Keratinocyte (primary cell): ENCODE measurements around the gene HPD. TPM values are rescaled to one million over a fixed set of nuclear protein-coding genes. Genes with fewer than 3 reads are reported as not detected.

Source experiments
- DNase-seq: peaks from one replicate; pipeline ENCODE4 v3.0.0-alpha.2; 2011; ENCODE audit warnings: low read depth, missing footprints, low spot score
- FAIRE-seq: peaks from 2 replicates; lab custom pipeline; 2011; peaks lifted over from hg19 to GRCh38; lab: Jason Lieb, UNC
- H2AFZ ChIP-seq: 2 replicates; pipeline ENCODE4 v1.6.0; 2012; ENCODE audit warnings: low read length, control low read depth, inconsistent platforms; ENCODE audit not compliant: control insufficient read depth
- H3K27ac ChIP-seq: 2 replicates; pipeline ENCODE4 v1.5.1; 2011; ENCODE audit warnings: low read length; ENCODE audit not compliant: control insufficient read depth, insufficient read depth
- H3K27me3 ChIP-seq: 3 replicates; pipeline ENCODE4 v1.6.0; 2011; ENCODE audit warnings: low read length; ENCODE audit not compliant: control insufficient read depth, insufficient read depth; ENCODE audit errors: extremely low read depth
- H3K36me3 ChIP-seq, 2 experiments: 2 replicates in 1 of 2; 3 replicates in 1 of 2; pipeline ENCODE4 v1.5.1; 2011; ENCODE audit warnings: low read length in 2 of 2, mild to moderate bottlenecking in 1 of 2; ENCODE audit not compliant: control insufficient read depth in 2 of 2, insufficient read depth in 2 of 2; ENCODE audit errors: extremely low read depth in 1 of 2
- H3K4me1 ChIP-seq: 3 replicates; pipeline ENCODE4 v1.5.1; 2011; ENCODE audit warnings: low read length; ENCODE audit not compliant: control insufficient read depth, insufficient read depth; ENCODE audit errors: extremely low read depth
- H3K4me2 ChIP-seq: 3 replicates; pipeline ENCODE4 v1.6.0; 2011; ENCODE audit warnings: low read depth, low read length; ENCODE audit not compliant: control insufficient read depth, insufficient read depth; ENCODE audit errors: extremely low read depth
- H3K4me3 ChIP-seq, 3 experiments: fragments of 200-600 bp in 1 of 3; sonication (generic) in 1 of 3; 2 replicates in 2 of 3; 3 replicates in 1 of 3; pipeline ENCODE4 v1.5.1; 2011 to 2016; ENCODE audit warnings: low read length in 3 of 3, mild to moderate bottlenecking in 3 of 3, control low read depth in 2 of 3, inconsistent platforms in 1 of 3, low read depth in 1 of 3, mixed read lengths in 1 of 3, mixed run types in 1 of 3, moderate library complexity in 1 of 3; ENCODE audit not compliant: control insufficient read depth in 2 of 3, insufficient read depth in 2 of 3; ENCODE audit errors: extremely low read depth in 1 of 3
- H3K79me2 ChIP-seq: 2 replicates; pipeline ENCODE4 v1.6.0; 2012; ENCODE audit warnings: low read length; ENCODE audit not compliant: control insufficient read depth, insufficient read depth
- H3K9ac ChIP-seq: 3 replicates; pipeline ENCODE4 v1.6.0; 2011; ENCODE audit warnings: low read length; ENCODE audit not compliant: control insufficient read depth, insufficient read depth; ENCODE audit errors: extremely low read depth
- H3K9me1 ChIP-seq: 3 replicates; pipeline ENCODE4 v1.6.0; 2011; ENCODE audit warnings: low read length; ENCODE audit not compliant: control insufficient read depth, insufficient read depth; ENCODE audit errors: extremely low read depth
- H3K9me3 ChIP-seq: 2 replicates; pipeline ENCODE4 v1.5.1; 2012; ENCODE audit warnings: low read depth, low read length; ENCODE audit not compliant: control insufficient read depth
- H4K20me1 ChIP-seq: 3 replicates; pipeline ENCODE4 v1.6.0; 2011; ENCODE audit warnings: low read length; ENCODE audit not compliant: control insufficient read depth, insufficient read depth; ENCODE audit errors: extremely low read depth
- CTCF ChIP-seq, 3 experiments: IDR thresholded peaks in 1 of 3; conservative IDR thresholded peaks in 1 of 3; optimal IDR thresholded peaks in 1 of 3; 2 replicates in 2 of 3; 3 replicates in 1 of 3; pipeline versions ENCODE3 to v1.5.1; 2011; ENCODE audit warnings: low read length in 3 of 3, mild to moderate bottlenecking in 3 of 3, moderate library complexity in 2 of 3, control low read depth in 1 of 3, inconsistent platforms in 1 of 3; ENCODE audit not compliant: insufficient read depth in 2 of 3; ENCODE audit errors: extremely low read depth in 1 of 3
- EZH2 ChIP-seq: IDR thresholded peaks from one replicate; pipeline ENCODE4 v1.6.1; 2012; ENCODE audit warnings: inconsistent platforms, mild to moderate bottlenecking, low read length, moderate library complexity
- dilution Hi-C: fragments of 300-500 bp; cut with MboI; formaldehyde crosslinking; loops from one replicate; pipeline ENCODE4 v1.7.0; 2020; ENCODE audit warnings: low sequenced_read_pairs; ENCODE audit not compliant: extremely low pct_ligation_motif_present
- polyA plus RNA-seq, 5 experiments: library from polyadenylated mRNA; depleted of rRNA in 3 of 5; stranded (reverse) in 3 of 5; stranded (forward) in 1 of 5; unstranded in 1 of 5; fragments of >200 nt; gene quantifications; 1 replicate in 1 of 5; 2 replicates in 3 of 5; 3 replicates in 1 of 5; pipeline versions ENCODE4 v1.2.1 to v1.2.3, GENCODE V29; 2011 to 2012; ENCODE audit warnings: missing spikeins in 2 of 5, low read depth in 1 of 5, low replicate concordance in 1 of 5

Gene HPD
- polyA plus RNA-seq, 1 donor (not counting 4 experiments of a cell fraction or from before 2014, with no cell fraction given), result not detected

DNA sequence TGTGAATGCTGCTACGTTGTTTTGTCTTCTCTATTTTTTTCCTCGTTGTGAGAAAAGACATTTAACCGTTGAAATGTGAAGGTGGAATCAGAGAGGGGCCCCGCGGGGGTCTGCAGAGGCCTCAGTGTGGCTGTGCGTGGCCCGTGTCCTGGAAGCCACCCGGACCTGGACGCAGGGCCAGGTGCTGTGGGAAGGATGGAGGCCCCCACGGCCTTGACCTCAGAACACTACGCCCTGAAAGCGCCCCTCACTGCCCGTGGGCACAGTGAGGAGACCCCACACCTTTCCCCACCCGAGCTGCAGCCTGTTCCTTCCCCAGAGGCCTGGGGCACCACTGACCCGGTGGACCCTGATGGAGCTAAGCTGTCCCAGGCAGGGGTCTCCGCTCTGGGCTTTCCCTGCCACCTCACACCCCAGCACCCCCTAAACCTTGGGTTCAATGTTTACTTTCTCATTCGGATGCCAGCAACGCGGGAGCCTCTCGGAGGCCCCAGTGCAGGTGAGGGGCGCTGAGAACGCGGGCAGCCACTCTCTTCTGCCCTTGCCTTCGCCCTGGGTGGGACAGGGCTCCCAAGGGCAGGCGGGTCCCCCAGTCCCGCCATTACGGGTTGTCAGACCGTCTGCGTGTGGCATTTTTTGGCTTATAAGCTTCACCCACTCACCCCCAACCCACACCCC, 27.9 kb downstream of the HPD start:
- dilution Hi-C loops, result no loop called here
- Histone ChIP-seq H2AFZ (no peak overlapping the region), H3K27ac (no peak overlapping the region), H3K9me1 (no peaks in the 10 kb centered on the region), H4K20me1 (peaks cover 3% of the 10 kb centered on the region), H3K79me2 (no peaks in the 10 kb centered on the region), H3K27me3 (no peaks in the 10 kb centered on the region), H3K4me3 (no peak overlapping the region), H3K36me3 (peaks cover 19 to 35% of the 10 kb centered on the region in 2 experiments), H3K4me1 (no peaks in the 10 kb centered on the region), H3K9me3 (no peaks in the 10 kb centered on the region), H3K4me2 (no peak overlapping the region), H3K9ac (no peak overlapping the region)
- no peak for TF ChIP-seq CTCF (optimal IDR thresholded peaks at IDR 0.05 in 1 of 3, IDR thresholded peaks at IDR 0.05 in 1 of 3, conservative IDR thresholded peaks at IDR 0.05 in 1 of 3; ENCODE audit: extremely low read depth in 1 of 3, insufficient read depth in 2 of 3, low read length in 3 of 3)
- no peak for TF ChIP-seq EZH2
- no peak for DNase-seq
- FAIRE-seq, result no peak

DNA sequence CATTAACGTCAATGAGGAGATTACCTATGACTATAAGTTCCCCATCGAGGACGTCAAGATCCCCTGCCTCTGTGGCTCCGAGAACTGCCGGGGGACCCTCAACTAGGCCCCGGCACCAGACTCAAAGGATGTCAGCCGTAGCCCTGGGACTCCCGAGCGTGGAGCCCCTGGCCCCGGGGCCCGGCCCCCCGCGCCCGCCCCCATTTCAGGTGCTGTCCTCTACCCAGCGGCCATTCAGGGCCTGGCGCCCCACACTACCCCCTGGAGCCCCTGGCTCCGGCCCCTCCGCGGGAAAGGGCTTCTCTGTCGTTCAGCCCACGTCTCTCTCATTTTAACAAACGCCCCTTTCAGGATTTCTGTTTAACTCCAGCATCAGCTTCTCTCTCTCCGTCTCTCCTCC, 28.5 kb downstream of the HPD start:
- no peak overlapping the region for H3K4me3 ChIP-seq
- H3K9ac ChIP-seq, result no peak overlapping the region
- H3K27ac ChIP-seq, result no peak overlapping the region
- dilution Hi-C loops, result no loop called here
- no peaks in the 10 kb centered on the region for H3K79me2 ChIP-seq
- FAIRE-seq (no peak), DNase-seq (no peak)
- H3K9me3 ChIP-seq, result no peaks in the 10 kb centered on the region
- no peak for TF ChIP-seq EZH2
- no peak for TF ChIP-seq CTCF (optimal IDR thresholded peaks at IDR 0.05 in 1 of 3, IDR thresholded peaks at IDR 0.05 in 1 of 3, conservative IDR thresholded peaks at IDR 0.05 in 1 of 3; ENCODE audit: extremely low read depth in 1 of 3, insufficient read depth in 2 of 3, low read length in 3 of 3)
- H3K4me1 ChIP-seq, result no peaks in the 10 kb centered on the region
- peaks cover 3% of the 10 kb centered on the region for H4K20me1 ChIP-seq
- no peak overlapping the region for H3K4me2 ChIP-seq
- peaks cover 19 to 35% of the 10 kb centered on the region in 2 experiments for H3K36me3 ChIP-seq
- no peaks in the 10 kb centered on the region for H3K27me3 ChIP-seq
- no peaks in the 10 kb centered on the region for H3K9me1 ChIP-seq
- H2AFZ ChIP-seq, result no peak overlapping the region
